Heart left ventricle (tissue), 16 donors: ENCODE measurements around the gene LRP11. TPM values are rescaled to one million over a fixed set of nuclear protein-coding genes. Genes with fewer than 3 reads are reported as not detected.

Source experiments
- ATAC-seq, 4 donors: fragments of 200-7000 bp; cut with Tn5 transposase; one replicate each; pipeline ENCODE4 v1.9.1; 2020 to 2022; ENCODE audit warnings: moderate library complexity in 4 of 4, mild to moderate bottlenecking in 3 of 4, moderate number of reproducible peaks in 1 of 4
- DNase-seq, 5 donors: peaks; one replicate each; pipeline ENCODE4 v3.0.0-alpha.2; 2020
- H3K27ac ChIP-seq, 12 donors: fragments of 200-600 bp; sonication (generic) in 4 of 12; one replicate each; pipeline versions ENCODE4 v1.5.0 to v1.8.0; 2016 to 2022; ENCODE audit warnings: mild to moderate bottlenecking in 2 of 12
- H3K27me3 ChIP-seq, 9 donors: fragments of 200-600 bp; sonication (generic) in 2 of 9; one replicate each; pipeline versions ENCODE4 v1.5.1 to v1.8.0; 2016 to 2022; ENCODE audit warnings: mild to moderate bottlenecking in 3 of 9
- H3K36me3 ChIP-seq, 9 donors: fragments of 200-600 bp; sonication (generic) in 2 of 9; one replicate each; pipeline versions ENCODE4 v1.5.0 to v1.8.0; 2018 to 2022; ENCODE audit warnings: mild to moderate bottlenecking in 2 of 9
- H3K4me1 ChIP-seq, 12 donors: fragments of 200-600 bp; sonication (generic) in 4 of 12; one replicate each; pipeline versions ENCODE4 v1.5.0 to v1.8.0; 2016 to 2022; ENCODE audit warnings: mild to moderate bottlenecking in 3 of 12
- H3K4me3 ChIP-seq, 12 donors: fragments of 200-600 bp; sonication (generic) in 4 of 12; one replicate each; pipeline versions ENCODE4 v1.5.0 to v1.8.0; 2017 to 2022; ENCODE audit warnings: mild to moderate bottlenecking in 9 of 12, moderate library complexity in 4 of 12
- H3K9me3 ChIP-seq, 12 donors: fragments of 200-600 bp; sonication (generic) in 4 of 12; one replicate each; pipeline versions ENCODE4 v1.5.0 to v1.8.0; 2016 to 2022; ENCODE audit warnings: mild to moderate bottlenecking in 1 of 12
- CTCF ChIP-seq, 12 donors: fragments of 200-600 bp; sonication (generic) in 4 of 12; IDR thresholded peaks; one replicate each; pipeline versions ENCODE4 v1.5.0 to v1.8.0; 2018 to 2022; ENCODE audit warnings: antibody characterized with exemption in 12 of 12, mild to moderate bottlenecking in 5 of 12
- POLR2A ChIP-seq, 2 donors: fragments of 450-650 bp; IDR thresholded peaks; one replicate each; pipeline ENCODE4 v1.6.1; 2017; ENCODE audit warnings: antibody characterized with exemption in 2 of 2, mild to moderate bottlenecking in 2 of 2, moderate library complexity in 2 of 2
- WGBS, 4 donors: extraction: QIAGEN DNeasy Blood & Tissue Kit in 2 of 4; methylation state at CpG; one replicate each; pipeline versions ENCODE4 v1.1.5 to v1.1.7; 2013 to 2018; 5-methylcytosine and 5-hydroxymethylcytosine counted together
- intact Hi-C, 10 donors: fragments of 100-400 bp; cut with DNase I; formaldehyde crosslinking; loops; one replicate each; pipeline versions ENCODE4 v1.11.1 to v1.14.2; 2022
- polyA plus RNA-seq, 2 donors: library from polyadenylated mRNA; stranded (reverse); fragments of 200-250 nt; gene quantifications; one replicate each; pipeline ENCODE4 v1.2.3, GENCODE V29; 2013
- total RNA-seq, 9 donors: library from RNA; depleted of rRNA in 2 of 9; stranded (reverse); fragments of >200 nt in 2 of 9; fragmentation: NEBNext Ultra II Directional in 3 of 9; extraction: Animal tissue kit (Norgen Biotek cat#: 25700) in 3 of 9; gene quantifications; one replicate each; pipeline versions ENCODE4 v1.1.0 to v1.2.4, GENCODE V29; 2016 to 2023
- donor health status: ischemic (EF 13 %, LVEDD 7.1; RV severe dilation, severe dysfunction).
- donor health status: healthy with polysubstance abuse.
- donor health status: DM: no; HTN: yes; CAD: no.
- donor health status: DM: no; HTN: no; CAD: no.
- donor health status: ischemic (EF 25% LVEDD 6.9; RV normal size, moderate dysfunction).
- donor health status: ischemic (EF 25% LVEDD 5.7; RV mildly dilated, moderate dysfunction).
- donor health status: healthy.
- donor health status: DM: yes; HTN: yes; CAD: no.
- donor health status: ischemic (EF 35%, LVEDD 5.7; RV mildly dilated, moderate dysfunction).
- donor health status: nonischemic (EF 11% LVEDD 7.7; RV severe dilation, severe dysfunction).
- donor health status: DM: yes; HTN: yes; CAD: no.
- donor health status: PGD.
- donor health status: ischemic (EF 29% LVEDD 5.4; RV normal size, mild dysfunction).
- donor health status: nonischemic (EF 23%, LVEDD 6.1; RV moderate dilation, normal function).

The LRP11 gene
- total and polyA plus RNA-seq, 11 donors, result 5.0 to 23.8 (median 12.5) TPM

- Histone ChIP-seq H3K4me3 (no peak overlapping the region), H3K9me3 (peaks cover 0 to 15% (median 0%) of the 10 kb centered on the region in 12 donors), H3K4me1 (peaks cover 0 to 14% (median 0%) of the 10 kb centered on the region in 12 donors), H3K27me3 (no peaks in the 10 kb centered on the region), H3K27ac (no peak overlapping the region), H3K36me3 (no peaks in the 10 kb centered on the region)
- no peak for DNase-seq
- no peak for ATAC-seq
- TF ChIP-seq POLR2A (IDR thresholded peaks at IDR 0.05), result no peak
- no peak for TF ChIP-seq CTCF (IDR thresholded peaks at IDR 0.05)
- 94 to 100% (median 99%) methylated on average over 4 of the region's 4 CpGs for WGBS, 4 donors
- intact Hi-C loops, result no loop called here
Observed at GRCh38 chr6:149906405-149906804, 42.2 kb upstream of the LRP11 start.

DNA sequence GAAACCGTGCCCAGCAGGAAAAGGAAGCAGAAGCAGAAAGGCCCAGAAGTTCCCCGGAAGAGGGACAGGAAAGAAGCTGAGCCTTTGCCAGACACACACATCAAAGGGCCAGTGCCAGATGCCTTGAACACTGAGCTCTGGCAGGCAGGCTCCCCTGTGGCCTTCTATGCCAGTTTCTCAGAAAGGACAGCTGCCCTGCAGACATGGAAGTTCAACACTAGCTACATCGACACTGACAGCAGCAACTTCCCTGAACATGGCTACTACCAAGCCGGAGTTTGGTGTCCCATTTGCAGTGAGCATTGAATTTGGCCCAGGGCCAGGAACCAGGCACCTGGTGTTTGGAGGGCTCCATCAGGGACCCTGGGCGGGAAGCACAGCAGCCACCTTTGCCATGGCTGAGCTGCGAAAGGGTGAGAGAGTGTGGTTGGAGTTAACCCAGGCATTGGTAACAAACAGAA lies 41.8 kb upstream of the LRP11 start:
- Histone ChIP-seq H3K4me1 (peaks cover 0 to 14% (median 0%) of the 10 kb centered on the region in 12 donors), H3K27me3 (no peaks in the 10 kb centered on the region), H3K9me3 (peaks cover 0 to 15% (median 0%) of the 10 kb centered on the region in 12 donors), H3K27ac (no peak overlapping the region), H3K4me3 (no peak overlapping the region), H3K36me3 (no peaks in the 10 kb centered on the region)
- DNase-seq (no peak), ATAC-seq (peak in 3 of 4 donors; percentile 11 to 50 (median 26))
- no peak for TF ChIP-seq CTCF (IDR thresholded peaks at IDR 0.05)
- TF ChIP-seq POLR2A (IDR thresholded peaks at IDR 0.05), result no peak
- intact Hi-C loops, result no loop called here
- 50 to 76% (median 63%) methylated on average over 5 to 6 of the region's 6 CpGs for WGBS, 4 donors

- no peak for TF ChIP-seq POLR2A (IDR thresholded peaks at IDR 0.05)
- no peak for TF ChIP-seq CTCF (IDR thresholded peaks at IDR 0.05)
- ATAC-seq (no peak), DNase-seq (no peak)
- Histone ChIP-seq H3K4me1 (peaks cover 0 to 14% (median 0%) of the 10 kb centered on the region in 12 donors), H3K27ac (no peak overlapping the region), H3K4me3 (no peak overlapping the region), H3K9me3 (peaks cover 0 to 15% (median 0%) of the 10 kb centered on the region in 12 donors), H3K36me3 (no peaks in the 10 kb centered on the region), H3K27me3 (no peaks in the 10 kb centered on the region)
- WGBS, 4 donors, result 83 to 89% (median 86%) methylated on average over 11 to 18 of the region's 18 CpGs
- intact Hi-C loops, result no loop called here
Observed at GRCh38 chr6:149905371-149905910, 41.3 kb upstream of the LRP11 start.

- Histone ChIP-seq H3K4me3 (no peak overlapping the region), H3K4me1 (peaks cover 0 to 14% (median 0%) of the 10 kb centered on the region in 12 donors), H3K27me3 (no peaks in the 10 kb centered on the region), H3K27ac (no peak overlapping the region), H3K36me3 (no peaks in the 10 kb centered on the region), H3K9me3 (peaks cover 0 to 15% (median 0%) of the 10 kb centered on the region in 12 donors)
- TF ChIP-seq CTCF (IDR thresholded peaks at IDR 0.05) (no peak), POLR2A (IDR thresholded peaks at IDR 0.05) (no peak)
- DNase-seq, result no peak
- peak in 3 of 4 donors; percentile 34 to 49 (median 48) for ATAC-seq
- intact Hi-C loops, result no loop called here
- WGBS, 4 donors, result 85 to 89% (median 86%) methylated on average over 10 to 13 of the region's 13 CpGs
Observed at GRCh38 chr6:149904661-149905370, 40.7 kb upstream of the LRP11 start.
